ENCODE results near the gene COPS4.
"Not testable (repeated sequence)": the region's sequence is repeated elsewhere in the genome, so short reads cannot be mapped to it uniquely, and the experiment has no call there.

COPS4 gene
- 21.9 to 34.3 (median 29.8) reads per million in 4 donors for total RNA-seq

GRCh38 chr4:83034630-83035494, at the start of gene COPS4:
Gene COPS4, plus strand, starts transcription at chr4:83035183. Its CDS starts 42 bp downstream, at chr4:83035225.
- DNase-seq = peak; percentile 90 to 100 (median 94)

- DNase-seq = not testable (repeated sequence)
These were observed 47.5 kb upstream of the COPS4 start for GRCh38 chr4:82987519-82987918.

GRCh38 chr4:82988323-82988832, 46.6 kb upstream of the COPS4 start:
- no peak for DNase-seq

GRCh38 chr4:82989575-82990429, 45.2 kb upstream of the COPS4 start:
- DNase-seq = peak in 2 of 5 donors; percentile 8 to 51

- DNase-seq = no peak
These were observed 40.1 kb upstream of the COPS4 start for GRCh38 chr4:82994834-82995233.

- no peak for DNase-seq
These were observed 36.1 kb upstream of the COPS4 start for GRCh38 chr4:82998898-82999297.

GRCh38 chr4:83002329-83002728, 32.7 kb upstream of the COPS4 start:
- no peak for DNase-seq

GRCh38 chr4:83003044-83003791, 31.8 kb upstream of the COPS4 start:
- not testable (repeated sequence) for DNase-seq

GRCh38 chr4:83009529-83009928, 25.5 kb upstream of the COPS4 start:
- no peak for DNase-seq

- DNase-seq = peak in 1 of 5 donors; percentile 7
These were observed 24.9 kb upstream of the COPS4 start for GRCh38 chr4:83010111-83010521.

GRCh38 chr4:83010522-83011318, 24.3 kb upstream of the COPS4 start, which contains the start of gene LIN54:
Gene LIN54, minus strand, starts transcription at chr4:83010823. Its CDS starts 25,979 bp downstream, at chr4:82984844.
- DNase-seq = peak; percentile 80 to 92 (median 86)

GRCh38 chr4:83011689-83012199, 23.2 kb upstream of the COPS4 start:
- no peak for DNase-seq

GRCh38 chr4:83012200-83012686, 22.7 kb upstream of the COPS4 start:
- DNase-seq = peak in 1 of 5 donors; percentile 49

- peak; percentile 94 to 98 (median 95) for DNase-seq
These were observed 22.1 kb upstream of the COPS4 start for GRCh38 chr4:83012687-83013419.

- DNase-seq = no peak
These were observed 21.5 kb upstream of the COPS4 start for GRCh38 chr4:83013420-83013867.

- DNase-seq = no peak
These were observed 21.1 kb upstream of the COPS4 start for GRCh38 chr4:83013902-83014301.

GRCh38 chr4:83019794-83020494, 15.0 kb upstream of the COPS4 start:
- DNase-seq = peak in 1 of 5 donors; percentile 37

GRCh38 chr4:83022724-83023450, 12.1 kb upstream of the COPS4 start:
- no peak for DNase-seq

GRCh38 chr4:83023599-83023998, 11.4 kb upstream of the COPS4 start:
- DNase-seq = not testable (repeated sequence)

Data from T-helper 1 cell (primary cell).